HuH-7.5 (cell line): ENCODE data around the gene C12orf57.

Experiments used
- DNase-seq: peaks from one replicate; pipeline ENCODE4 v3.0.0; 2011; ENCODE audit warnings: low spot score

The C12orf57 gene

GRCh38 chr12:6937481-6938352 is 6.1 kb upstream of the C12orf57 start:
- peak; percentile 88 for DNase-seq

GRCh38 chr12:6938353-6939190 is 5.2 kb upstream of the C12orf57 start:
- no peak for DNase-seq

GRCh38 chr12:6939191-6939540 is 4.7 kb upstream of the C12orf57 start:
- no peak for DNase-seq

- DNase-seq, result no peak
These were observed 2.6 kb upstream of the C12orf57 start for GRCh38 chr12:6941267-6941666.

GRCh38 chr12:6941782-6942181 is 2.0 kb upstream of the C12orf57 start:
- DNase-seq, result no peak

GRCh38 chr12:6942331-6942665 is 1.5 kb upstream of the C12orf57 start:
- DNase-seq, result no peak

GRCh38 chr12:6943389-6943721 is 467 bp upstream of the C12orf57 start:
- DNase-seq, result peak; percentile 97

GRCh38 chr12:6944381-6945186 is 762 bp downstream of the C12orf57 start:
- peak; percentile 86 for DNase-seq

GRCh38 chr12:6945613-6946012 is 1.8 kb downstream of the C12orf57 start:
- no peak for DNase-seq

- DNase-seq, result peak; percentile 95
These were observed 2.5 kb downstream of the C12orf57 start for GRCh38 chr12:6946033-6946919.

GRCh38 chr12:6946920-6947374 is 3.1 kb downstream of the C12orf57 start:
- DNase-seq, result peak; percentile 34

- no peak for DNase-seq
These were observed 3.8 kb downstream of the C12orf57 start for GRCh38 chr12:6947615-6948014.

GRCh38 chr12:6948873-6949594 is 5.2 kb downstream of the C12orf57 start:
- no peak for DNase-seq

GRCh38 chr12:6950401-6950801 is 6.6 kb downstream of the C12orf57 start:
- DNase-seq, result no peak

GRCh38 chr12:6950811-6951540 is 7.2 kb downstream of the C12orf57 start, which contains the start of gene PTPN6:
TSS of gene PTPN6 (plus strand) at chr12:6951356. CDS start at chr12:6951513, 157 bp downstream.
- DNase-seq, result no peak

- DNase-seq, result no peak
These were observed 7.8 kb downstream of the C12orf57 start for GRCh38 chr12:6951551-6952120.

GRCh38 chr12:6952121-6952862 is 8.5 kb downstream of the C12orf57 start:
- no peak for DNase-seq

- DNase-seq, result no peak
These were observed 9.1 kb downstream of the C12orf57 start for GRCh38 chr12:6952863-6953441.
